Astrocyte (in vitro differentiated cells and primary cell): ENCODE results near the gene SLC5A12. TPM values are rescaled to one million over a fixed set of nuclear protein-coding genes. Genes with fewer than 3 reads are reported as not detected.

Experiments
- DNase-seq: peaks from one replicate; pipeline ENCODE4 v3.0.0-alpha.2; 2010; ENCODE audit warnings: low read depth
- FAIRE-seq: peaks from 2 replicates; lab custom pipeline; 2011; peaks lifted over from hg19 to GRCh38; lab: Jason Lieb, UNC
- H2AFZ ChIP-seq: 2 replicates; pipeline ENCODE4 v1.6.0; 2012; ENCODE audit warnings: low read depth, low read length, inconsistent platforms
- H3K27ac ChIP-seq: 2 replicates; pipeline ENCODE4 v1.5.1; 2011; ENCODE audit warnings: low read depth, low read length, inconsistent platforms
- H3K27me3 ChIP-seq: 2 replicates; pipeline ENCODE4 v1.6.0; 2011; ENCODE audit warnings: low read length, inconsistent platforms; ENCODE audit not compliant: insufficient read depth
- H3K36me3 ChIP-seq: 2 replicates; pipeline ENCODE4 v1.5.1; 2011; ENCODE audit warnings: low read length, inconsistent platforms; ENCODE audit not compliant: insufficient read depth
- H3K4me1 ChIP-seq: 2 replicates; pipeline ENCODE4 v1.5.1; 2011; ENCODE audit warnings: low read length, inconsistent platforms; ENCODE audit not compliant: insufficient read depth
- H3K4me2 ChIP-seq: 2 replicates; pipeline ENCODE4 v1.6.0; 2012; ENCODE audit warnings: low read length, inconsistent platforms
- H3K4me3 ChIP-seq: 2 replicates; pipeline ENCODE4 v1.5.1; 2011; ENCODE audit warnings: low read depth, mild to moderate bottlenecking, low read length, inconsistent platforms; ENCODE audit not compliant: insufficient read depth
- H3K79me2 ChIP-seq: 2 replicates; pipeline ENCODE4 v1.6.0; 2012; ENCODE audit warnings: mild to moderate bottlenecking, low read length, inconsistent platforms; ENCODE audit not compliant: insufficient read depth
- H3K9ac ChIP-seq: 2 replicates; pipeline ENCODE4 v1.6.0; 2012; ENCODE audit warnings: mild to moderate bottlenecking, low read length, inconsistent platforms
- H3K9me3 ChIP-seq: 2 replicates; pipeline ENCODE4 v1.5.1; 2012; ENCODE audit warnings: low read depth, mild to moderate bottlenecking, low read length, inconsistent platforms; ENCODE audit not compliant: insufficient read depth
- H4K20me1 ChIP-seq: 2 replicates; pipeline ENCODE4 v1.6.0; 2012; ENCODE audit warnings: low read length, inconsistent platforms; ENCODE audit not compliant: insufficient read depth
- H3K27ac Mint-ChIP-seq: one replicate; pipeline ENCODE4 v1.8.0; 2021; ENCODE audit warnings: mild to moderate bottlenecking, mixed read lengths; ENCODE audit not compliant: unreplicated experiment
- H3K27me3 Mint-ChIP-seq: one replicate; pipeline ENCODE4 v1.8.0; 2021; ENCODE audit warnings: low read depth, mixed read lengths; ENCODE audit not compliant: unreplicated experiment
- H3K36me3 Mint-ChIP-seq: one replicate; pipeline ENCODE4 v1.8.0; 2021; ENCODE audit warnings: low read depth, mixed read lengths; ENCODE audit not compliant: unreplicated experiment
- H3K4me1 Mint-ChIP-seq: one replicate; pipeline ENCODE4 v1.8.0; 2021; ENCODE audit warnings: low read depth, mixed read lengths; ENCODE audit not compliant: unreplicated experiment
- H3K4me3 Mint-ChIP-seq: one replicate; pipeline ENCODE4 v1.8.0; 2021; ENCODE audit warnings: mild to moderate bottlenecking, moderate library complexity, mixed read lengths; ENCODE audit not compliant: unreplicated experiment
- H3K9me3 Mint-ChIP-seq: one replicate; pipeline ENCODE4 v1.8.0; 2021; ENCODE audit warnings: mild to moderate bottlenecking, mixed read lengths; ENCODE audit not compliant: unreplicated experiment
- EZH2 ChIP-seq: IDR thresholded peaks from 2 replicates; pipeline ENCODE4 v1.6.1; 2012; ENCODE audit warnings: mild to moderate bottlenecking, low read length, inconsistent platforms; ENCODE audit not compliant: insufficient read depth
- total RNA-seq: library from RNA; stranded (reverse); gene quantifications from 2 replicates; pipeline ENCODE4 v1.2.1, GENCODE V29; 2021
- TF ChIP-seq, protein P1 (sequence below): IDR thresholded peaks from 2 replicates; pipeline ENCODE4 v1.5.1; 2011; ENCODE audit warnings: low read depth, mild to moderate bottlenecking, inconsistent platforms, low read length, moderate library complexity; ENCODE audit not compliant: insufficient read depth

The SLC5A12 gene
- total RNA-seq, 1 donor from 2014 or later = 0.14 TPM

DNA sequence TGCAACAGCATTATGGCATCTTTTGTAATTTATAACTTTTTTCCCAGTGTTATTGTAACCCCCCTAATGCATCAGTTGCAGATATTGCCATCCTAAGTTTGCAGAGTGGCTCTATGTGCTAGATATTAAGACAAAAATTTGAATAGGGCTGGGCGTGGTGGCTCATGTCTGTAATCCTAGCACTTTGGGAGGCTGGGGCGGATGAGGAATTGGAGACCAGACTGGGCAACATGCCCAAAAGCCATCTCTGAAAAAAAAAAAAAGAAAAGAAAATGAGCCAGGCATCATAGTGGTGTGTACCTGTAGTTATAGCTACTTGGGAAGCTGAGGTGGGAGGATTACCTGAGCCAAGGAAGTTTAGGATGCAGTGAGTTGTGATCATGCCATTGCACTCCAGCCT, 99.7 kb downstream of the SLC5A12 start:
- Histone ChIP-seq H3K9me3 (no peaks in the 10 kb centered on the region), H2AFZ (no peak overlapping the region), H3K27ac (no peak overlapping the region), H3K27me3 (no peaks in the 10 kb centered on the region), H4K20me1 (no peaks in the 10 kb centered on the region), H3K4me2 (no peak overlapping the region), H3K4me3 (no peak overlapping the region), H3K36me3 (no peaks in the 10 kb centered on the region), H3K79me2 (no peaks in the 10 kb centered on the region), H3K9ac (no peak overlapping the region), H3K4me1 (peaks cover 3% of the 10 kb centered on the region)
- H3K4me3 Mint-ChIP-seq = no peak overlapping the region
- H3K27me3 Mint-ChIP-seq = no peaks in the 10 kb centered on the region
- peaks cover 26% of the 10 kb centered on the region for H3K4me1 Mint-ChIP-seq
- H3K9me3 Mint-ChIP-seq = no peaks in the 10 kb centered on the region
- no peak for DNase-seq
- FAIRE-seq = no peak
- H3K27ac Mint-ChIP-seq = peak overlapping the region; percentile 26
- no peak for TF ChIP-seq EZH2
- TF ChIP-seq, protein P1, sequence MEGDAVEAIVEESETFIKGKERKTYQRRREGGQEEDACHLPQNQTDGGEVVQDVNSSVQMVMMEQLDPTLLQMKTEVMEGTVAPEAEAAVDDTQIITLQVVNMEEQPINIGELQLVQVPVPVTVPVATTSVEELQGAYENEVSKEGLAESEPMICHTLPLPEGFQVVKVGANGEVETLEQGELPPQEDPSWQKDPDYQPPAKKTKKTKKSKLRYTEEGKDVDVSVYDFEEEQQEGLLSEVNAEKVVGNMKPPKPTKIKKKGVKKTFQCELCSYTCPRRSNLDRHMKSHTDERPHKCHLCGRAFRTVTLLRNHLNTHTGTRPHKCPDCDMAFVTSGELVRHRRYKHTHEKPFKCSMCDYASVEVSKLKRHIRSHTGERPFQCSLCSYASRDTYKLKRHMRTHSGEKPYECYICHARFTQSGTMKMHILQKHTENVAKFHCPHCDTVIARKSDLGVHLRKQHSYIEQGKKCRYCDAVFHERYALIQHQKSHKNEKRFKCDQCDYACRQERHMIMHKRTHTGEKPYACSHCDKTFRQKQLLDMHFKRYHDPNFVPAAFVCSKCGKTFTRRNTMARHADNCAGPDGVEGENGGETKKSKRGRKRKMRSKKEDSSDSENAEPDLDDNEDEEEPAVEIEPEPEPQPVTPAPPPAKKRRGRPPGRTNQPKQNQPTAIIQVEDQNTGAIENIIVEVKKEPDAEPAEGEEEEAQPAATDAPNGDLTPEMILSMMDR = no peak
- no peaks in the 10 kb centered on the region for H3K36me3 Mint-ChIP-seq

DNA sequence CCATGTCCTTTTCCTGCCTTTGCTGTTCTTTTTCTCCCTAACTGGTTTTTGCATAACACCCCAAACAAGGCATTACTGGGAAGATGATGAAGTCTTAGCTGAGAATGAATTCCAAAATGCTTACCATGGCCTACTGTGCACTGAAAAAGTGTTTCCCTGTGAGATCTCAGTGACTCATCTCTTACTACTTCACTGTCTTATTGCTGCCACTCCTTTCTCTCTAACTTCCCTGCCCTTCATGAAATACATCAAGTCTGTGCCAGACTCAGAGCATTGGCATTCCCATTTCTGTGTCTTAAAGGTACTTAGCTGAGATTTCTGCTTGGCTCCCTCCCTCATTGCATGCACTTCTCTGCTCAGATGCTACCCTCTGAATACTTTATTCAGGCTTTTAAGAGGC, 100.7 kb downstream of the SLC5A12 start:
- FAIRE-seq (peak; percentile 98), DNase-seq (peak; percentile 84)
- peaks cover 26% of the 10 kb centered on the region for H3K4me1 Mint-ChIP-seq
- no peaks in the 10 kb centered on the region for H4K20me1 ChIP-seq
- no peaks in the 10 kb centered on the region for H3K27me3 ChIP-seq
- TF ChIP-seq, protein P1 = no peak
- no peak for TF ChIP-seq EZH2
- no peak overlapping the region for H3K9ac ChIP-seq
- peak overlapping the region; percentile 1 for H3K4me2 ChIP-seq
- H3K27me3 Mint-ChIP-seq = no peaks in the 10 kb centered on the region
- no peak overlapping the region for H3K4me3 Mint-ChIP-seq
- peaks cover 3% of the 10 kb centered on the region for H3K4me1 ChIP-seq
- H2AFZ ChIP-seq = peak overlapping the region; percentile 54
- no peaks in the 10 kb centered on the region for H3K9me3 Mint-ChIP-seq
- peak overlapping the region; percentile 82 for H3K27ac Mint-ChIP-seq
- H3K36me3 Mint-ChIP-seq = no peaks in the 10 kb centered on the region
- peak overlapping the region; percentile 4 for H3K27ac ChIP-seq
- H3K4me3 ChIP-seq = no peak overlapping the region
- H3K79me2 ChIP-seq = no peaks in the 10 kb centered on the region
- H3K9me3 ChIP-seq = no peaks in the 10 kb centered on the region
- H3K36me3 ChIP-seq = no peaks in the 10 kb centered on the region

DNA sequence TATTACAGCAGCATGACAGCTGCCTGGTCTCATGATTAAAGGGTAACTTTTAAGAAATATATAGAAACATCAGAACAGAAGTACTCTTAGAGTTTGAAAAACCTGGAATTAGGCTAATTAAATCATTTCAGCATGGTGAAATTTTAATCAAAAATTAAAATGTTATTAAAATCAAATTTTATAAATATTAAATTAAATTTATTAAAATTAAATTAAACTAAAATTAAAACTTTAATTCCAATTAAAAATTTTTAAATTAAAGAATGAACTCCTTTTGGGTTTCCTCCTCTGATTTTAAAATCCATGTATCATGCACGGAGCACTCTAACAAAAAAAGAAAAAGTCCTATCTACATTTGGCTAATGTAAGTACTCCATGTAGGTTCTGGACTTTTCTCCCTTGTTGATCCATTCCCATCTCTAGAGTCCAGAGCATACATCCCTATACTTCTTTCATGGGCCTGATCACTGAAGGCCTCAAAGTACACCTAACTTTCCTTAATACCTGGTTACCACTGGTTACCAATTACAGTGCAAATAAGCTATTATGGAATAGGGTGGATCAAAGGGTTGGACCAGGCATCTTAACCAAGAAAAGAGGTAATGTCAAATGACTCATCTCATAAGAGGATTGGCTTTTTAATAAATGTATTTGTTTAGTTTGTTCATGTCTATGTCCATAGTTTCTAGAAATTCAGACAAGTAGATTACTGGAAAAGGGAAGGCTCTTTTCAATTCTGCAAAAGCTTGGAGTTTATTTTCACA, 101.4 kb downstream of the SLC5A12 start:
- no peak for FAIRE-seq
- Histone ChIP-seq H3K4me2 (no peak overlapping the region), H3K9me3 (no peaks in the 10 kb centered on the region), H3K27me3 (no peaks in the 10 kb centered on the region), H3K36me3 (no peaks in the 10 kb centered on the region), H4K20me1 (no peaks in the 10 kb centered on the region), H3K9ac (no peak overlapping the region), H3K27ac (peak overlapping the region; percentile 4), H3K4me1 (peaks cover 3% of the 10 kb centered on the region), H3K79me2 (no peaks in the 10 kb centered on the region), H2AFZ (no peak overlapping the region), H3K4me3 (no peak overlapping the region)
- TF ChIP-seq EZH2 = no peak
- TF ChIP-seq, protein P1 = no peak
- Mint-ChIP-seq H3K4me3 (no peak overlapping the region), H3K27me3 (no peaks in the 10 kb centered on the region), H3K9me3 (no peaks in the 10 kb centered on the region), H3K27ac (peak overlapping the region; percentile 82), H3K4me1 (peaks cover 26% of the 10 kb centered on the region), H3K36me3 (no peaks in the 10 kb centered on the region)
- DNase-seq = peak; percentile 2
